Panc1 (cell line): Measurements from ENCODE around the gene CAMK1G.

Experiments
- CTCF ChIP-seq: fragments of 450-650 bp; IDR thresholded peaks from 2 replicates; pipeline ENCODE4 v1.5.1; 2017; ENCODE audit warnings: mild to moderate bottlenecking
- POLR2AphosphoS5 ChIP-seq: IDR thresholded peaks from 2 replicates; pipeline ENCODE4 v1.6.1; 2012; ENCODE audit warnings: mild to moderate bottlenecking, low read depth, low read length, moderate library complexity
- REST ChIP-seq, 2 experiments: IDR thresholded peaks; 2 replicates each; pipeline ENCODE4 v1.6.1; 2011 to 2012; ENCODE audit warnings: low read depth in 2 of 2, control low read depth in 1 of 2, low read length in 1 of 2, mild to moderate bottlenecking in 1 of 2, moderate library complexity in 1 of 2; ENCODE audit not compliant: insufficient read depth in 1 of 2
- SIN3A ChIP-seq: IDR thresholded peaks from 2 replicates; pipeline ENCODE4 v1.6.1; 2012; ENCODE audit warnings: low read depth, mild to moderate bottlenecking, low read length, moderate library complexity, borderline replicate concordance; ENCODE audit not compliant: insufficient read depth

- TF ChIP-seq REST (IDR thresholded peaks at IDR 0.05; ENCODE audit: insufficient read depth in 1 of 2, low read depth in 2 of 2, low read length in 1 of 2) (no peak), SIN3A (no peak), CTCF (no peak), POLR2AphosphoS5 (no peak)
Observed at GRCh38 chr1:209648346-209648745, 64.8 kb downstream of the CAMK1G start.
